OCI-LY7 (cell line): ENCODE results near the gene ARHGAP6. TPM values are rescaled to one million over a fixed set of nuclear protein-coding genes. Genes with fewer than 3 reads are reported as not detected.

ENCODE experiments used
- BruUV-seq: library from RNA; stranded (reverse); fragments of 400-500 nt; replicated peaks from 2 replicates; lab custom pipeline; 2021; lab: Mats Ljungman, UMichigan
- CTCF ChIA-PET: fragments of 300-600 bp; sonication (Branson Sonifier 250); formaldehyde crosslinking; loops from one replicate; lab custom pipeline; 2022; ENCODE audit warnings: antibody characterized with exemption; ENCODE audit not compliant: unreplicated experiment; lab: Charles Lee
- POLR2A ChIA-PET: fragments of 300-600 bp; sonication (Branson Sonifier 250); formaldehyde crosslinking; loops from one replicate; lab custom pipeline; 2022; ENCODE audit warnings: antibody characterized with exemption; lab: Charles Lee
- DNase-seq: peaks from one replicate; pipeline ENCODE4 v3.0.0-alpha.2; 2015; ENCODE audit warnings: low spot score
- H2AFZ ChIP-seq: fragments of 200-600 bp; sonication (generic), shearing (Covaris generic); 2 replicates; pipeline ENCODE4 v1.6.1; 2014; ENCODE audit warnings: mild to moderate bottlenecking, antibody characterized with exemption, low read length, moderate library complexity
- H3K27ac ChIP-seq: fragments of 200-600 bp; sonication (generic); 2 replicates; pipeline ENCODE4 v1.5.1; 2014; ENCODE audit warnings: mixed run types, low read depth, mild to moderate bottlenecking, moderate library complexity, low read length, inconsistent platforms; ENCODE audit not compliant: poor library complexity, severe bottlenecking
- H3K36me3 ChIP-seq: fragments of 200-600 bp; sonication (generic); 2 replicates; pipeline ENCODE4 v1.6.1; 2014; ENCODE audit warnings: mild to moderate bottlenecking, antibody characterized with exemption, low read length, moderate library complexity, mixed read lengths; ENCODE audit not compliant: insufficient read depth
- H3K4me1 ChIP-seq: fragments of 200-600 bp; sonication (generic); 2 replicates; pipeline ENCODE4 v1.5.1; 2014; ENCODE audit warnings: mild to moderate bottlenecking, low read length; ENCODE audit not compliant: insufficient read depth, poor library complexity, severe bottlenecking
- H3K4me2 ChIP-seq: fragments of 200-600 bp; sonication (generic); 2 replicates; pipeline ENCODE4 v1.6.1; 2014; ENCODE audit warnings: mild to moderate bottlenecking, low read length
- H3K4me3 ChIP-seq: fragments of 200-600 bp; sonication (generic); 2 replicates; pipeline ENCODE4 v1.5.1; 2014; ENCODE audit warnings: mild to moderate bottlenecking, low read depth, low read length; ENCODE audit not compliant: poor library complexity, severe bottlenecking
- H3K79me2 ChIP-seq: fragments of 200-600 bp; sonication (generic); 2 replicates; pipeline ENCODE4 v1.6.1; 2016; ENCODE audit warnings: low read depth, mild to moderate bottlenecking, low read length, moderate library complexity, mixed read lengths; ENCODE audit not compliant: insufficient read depth
- H3K9me2 ChIP-seq: fragments of 200-600 bp; sonication (generic); 2 replicates; pipeline ENCODE4 v1.6.1; 2016; ENCODE audit warnings: mild to moderate bottlenecking, low read length, mixed read lengths; ENCODE audit not compliant: insufficient read depth
- H3K9me3 ChIP-seq: fragments of 200-600 bp; sonication (generic); 2 replicates; pipeline ENCODE4 v1.6.1; 2014; ENCODE audit warnings: mild to moderate bottlenecking, mixed run types, low read length, mixed read lengths
- H4K20me1 ChIP-seq: fragments of 200-600 bp; sonication (generic); 2 replicates; pipeline ENCODE4 v1.6.1; 2014; ENCODE audit warnings: mild to moderate bottlenecking, antibody characterized with exemption, low read length, moderate library complexity, mixed read lengths; ENCODE audit not compliant: insufficient read depth
- EZH2phosphoT487 ChIP-seq: fragments of 200-600 bp; sonication (generic); IDR thresholded peaks from 2 replicates; pipeline ENCODE4 v1.6.1; 2018; ENCODE audit warnings: low read depth, borderline replicate concordance, mild to moderate bottlenecking, mixed run types, antibody characterized with exemption, low read length, moderate library complexity, mixed read lengths
- intact Hi-C: fragments of 100-400 bp; cut with micrococcal nuclease; formaldehyde crosslinking; loops from one replicate; pipeline ENCODE4 v1.10.0; 2022; ENCODE audit not compliant: unreplicated experiment
- total RNA-seq, 2 experiments: library from RNA; depleted of rRNA in 1 of 2; stranded (reverse); fragments of >200 nt in 1 of 2; shearing (Covaris generic) in 1 of 2; gene quantifications; 2 replicates each; pipeline ENCODE4 v1.2.3, GENCODE V29; 2014 to 2022
- TF ChIP-seq, protein P1 (sequence below): fragments of 200-600 bp; sonication (generic); conservative IDR thresholded peaks from 2 replicates; pipeline ENCODE4 v1.5.1; 2014; ENCODE audit warnings: mild to moderate bottlenecking, antibody characterized with exemption, low read length, moderate library complexity, mixed read lengths

Gene ARHGAP6
- total RNA-seq, 2 experiments from 2014 or later: not detected

DNA sequence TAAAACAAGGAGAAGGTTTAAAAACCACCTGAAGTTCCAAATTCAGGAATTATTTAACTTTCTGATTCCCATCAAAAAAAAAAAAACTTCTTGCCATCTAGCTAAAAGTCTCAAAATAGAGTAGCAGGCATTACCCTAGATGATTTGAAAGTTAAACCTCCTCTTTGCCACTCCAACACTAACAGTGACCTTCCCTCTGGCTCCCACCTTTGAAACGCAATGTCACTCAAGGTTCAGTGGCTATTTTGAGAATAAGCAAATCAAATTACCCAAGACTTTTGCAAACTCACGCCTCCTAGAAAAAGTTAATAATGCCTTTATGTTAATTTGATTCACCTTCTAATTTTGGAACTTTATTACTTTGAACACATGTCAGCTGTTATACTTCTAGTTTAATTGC, 103.2 kb downstream of the ARHGAP6 start:
- CTCF ChIA-PET: no interaction called here
- H2AFZ ChIP-seq: no peak overlapping the region
- H3K4me3 ChIP-seq: no peak overlapping the region
- intact Hi-C loops: no loop called here
- TF ChIP-seq, protein P1, sequence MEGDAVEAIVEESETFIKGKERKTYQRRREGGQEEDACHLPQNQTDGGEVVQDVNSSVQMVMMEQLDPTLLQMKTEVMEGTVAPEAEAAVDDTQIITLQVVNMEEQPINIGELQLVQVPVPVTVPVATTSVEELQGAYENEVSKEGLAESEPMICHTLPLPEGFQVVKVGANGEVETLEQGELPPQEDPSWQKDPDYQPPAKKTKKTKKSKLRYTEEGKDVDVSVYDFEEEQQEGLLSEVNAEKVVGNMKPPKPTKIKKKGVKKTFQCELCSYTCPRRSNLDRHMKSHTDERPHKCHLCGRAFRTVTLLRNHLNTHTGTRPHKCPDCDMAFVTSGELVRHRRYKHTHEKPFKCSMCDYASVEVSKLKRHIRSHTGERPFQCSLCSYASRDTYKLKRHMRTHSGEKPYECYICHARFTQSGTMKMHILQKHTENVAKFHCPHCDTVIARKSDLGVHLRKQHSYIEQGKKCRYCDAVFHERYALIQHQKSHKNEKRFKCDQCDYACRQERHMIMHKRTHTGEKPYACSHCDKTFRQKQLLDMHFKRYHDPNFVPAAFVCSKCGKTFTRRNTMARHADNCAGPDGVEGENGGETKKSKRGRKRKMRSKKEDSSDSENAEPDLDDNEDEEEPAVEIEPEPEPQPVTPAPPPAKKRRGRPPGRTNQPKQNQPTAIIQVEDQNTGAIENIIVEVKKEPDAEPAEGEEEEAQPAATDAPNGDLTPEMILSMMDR: no peak
- no peaks in the 10 kb centered on the region for H3K9me2 ChIP-seq
- H3K4me1 ChIP-seq: no peaks in the 10 kb centered on the region
- H3K36me3 ChIP-seq: no peaks in the 10 kb centered on the region
- no peaks in the 10 kb centered on the region for H3K9me3 ChIP-seq
- H3K27ac ChIP-seq: no peak overlapping the region
- no peaks in the 10 kb centered on the region for H4K20me1 ChIP-seq
- no TSS peak for BruUV-seq
- H3K79me2 ChIP-seq: no peaks in the 10 kb centered on the region
- DNase-seq: no peak
- POLR2A ChIA-PET: no interaction called here
- no peak overlapping the region for H3K4me2 ChIP-seq

GRCh38 chrX:11558972-11559371, 106.7 kb downstream of the ARHGAP6 start:
- CTCF ChIA-PET: no interaction called here
- DNase-seq: peak; percentile 33
- Histone ChIP-seq H3K36me3 (no peaks in the 10 kb centered on the region), H3K79me2 (no peaks in the 10 kb centered on the region), H4K20me1 (no peaks in the 10 kb centered on the region), H3K9me3 (no peaks in the 10 kb centered on the region), H3K9me2 (no peaks in the 10 kb centered on the region), H2AFZ (no peak overlapping the region), H3K4me2 (no peak overlapping the region), H3K4me3 (no peak overlapping the region), H3K27ac (no peak overlapping the region), H3K4me1 (no peaks in the 10 kb centered on the region)
- intact Hi-C loops: no loop called here
- TF ChIP-seq, protein P1: peak; percentile 67
- no peak for TF ChIP-seq EZH2phosphoT487
- POLR2A ChIA-PET: no interaction called here
- BruUV-seq: no TSS peak

GRCh38 chrX:11557120-11557519, 108.6 kb downstream of the ARHGAP6 start:
- H3K9me3 ChIP-seq: no peaks in the 10 kb centered on the region
- H3K36me3 ChIP-seq: no peaks in the 10 kb centered on the region
- no peaks in the 10 kb centered on the region for H3K9me2 ChIP-seq
- no peak overlapping the region for H3K4me2 ChIP-seq
- ChIA-PET CTCF (no interaction called here), POLR2A (no interaction called here)
- no peak overlapping the region for H3K27ac ChIP-seq
- no peak overlapping the region for H3K4me3 ChIP-seq
- no TSS peak for BruUV-seq
- no peak overlapping the region for H2AFZ ChIP-seq
- no peak for DNase-seq
- no peak for TF ChIP-seq EZH2phosphoT487
- TF ChIP-seq, protein P1: no peak
- H3K4me1 ChIP-seq: no peaks in the 10 kb centered on the region
- H4K20me1 ChIP-seq: no peaks in the 10 kb centered on the region
- H3K79me2 ChIP-seq: no peaks in the 10 kb centered on the region
- intact Hi-C loops: no loop called here
